Activated T-helper 1 cell treated with anti-CD3 and anti-CD28 coated beads, Interleukin-2, amount 50 U/mL, for 16 hours (primary cell): Measurements from ENCODE around the gene AMPD1.

Experiments
- DNase-seq, 2 donors: peaks; one replicate each; pipeline ENCODE4 v3.0.0-alpha.2; 2020; ENCODE audit warnings: low read depth in 1 of 2, low spot score in 1 of 2

AMPD1 gene

GRCh38 chr1:114695430-114696058 is at the start of gene AMPD1:
Gene AMPD1, minus strand, starts transcription at chr1:114695546. Its CDS starts 75 bp downstream, at chr1:114695471.
- DNase-seq, result no peak

DNA sequence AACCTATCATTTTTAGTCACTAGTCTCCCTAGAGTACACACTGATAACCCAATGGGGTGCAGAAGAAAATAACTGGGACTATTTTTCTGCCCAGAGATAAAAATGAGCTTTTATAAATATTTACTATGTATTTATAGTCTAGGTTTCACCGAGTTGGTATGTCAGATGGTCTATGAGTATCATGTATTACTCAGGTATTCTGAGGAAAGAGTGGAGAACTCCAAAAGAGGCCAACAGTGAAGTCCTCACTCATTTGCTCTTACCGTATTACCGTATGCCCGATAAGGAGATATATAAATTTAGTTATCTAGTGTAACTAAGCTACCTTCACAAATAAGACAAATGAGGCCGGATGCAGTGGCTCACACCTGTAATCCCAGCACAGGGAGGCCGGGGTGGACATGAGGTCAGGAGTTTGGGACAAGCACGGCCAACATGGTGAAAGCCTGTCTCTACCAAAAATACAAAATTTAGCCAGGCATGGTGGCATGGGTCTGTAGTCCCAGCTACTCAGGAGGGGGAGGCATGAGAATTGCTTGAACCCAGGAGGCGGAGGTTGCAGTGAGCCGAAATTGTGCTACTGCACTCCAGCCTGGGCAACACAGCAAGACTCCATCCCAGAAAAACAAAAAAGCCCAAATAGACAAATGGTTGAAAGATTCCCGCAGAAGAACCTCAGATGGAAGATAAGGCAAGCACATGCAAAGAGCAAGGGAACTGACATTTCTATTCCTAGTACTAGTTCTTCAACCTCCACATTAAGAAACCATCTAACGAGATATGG is 46.8 kb upstream of the AMPD1 start:
- no peak for DNase-seq

DNA sequence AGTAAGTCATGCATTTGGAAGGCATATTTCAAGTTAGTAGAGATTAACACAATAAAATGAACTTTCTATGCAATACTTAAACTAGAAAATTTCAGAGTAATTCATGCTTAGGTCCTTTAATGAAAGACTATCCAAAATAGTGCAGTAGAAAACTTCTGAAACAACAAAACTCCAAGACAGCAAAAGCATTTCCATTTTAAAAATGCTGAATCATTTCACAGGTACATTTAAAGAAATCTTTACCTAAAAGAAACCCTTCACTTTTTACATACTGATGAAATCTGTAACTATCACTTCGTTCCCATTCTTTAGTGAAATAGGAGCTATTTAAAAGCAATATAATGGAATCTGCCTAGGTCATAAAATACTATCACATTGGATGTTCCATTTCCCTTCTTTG is 45.0 kb upstream of the AMPD1 start:
- no peak for DNase-seq

DNA sequence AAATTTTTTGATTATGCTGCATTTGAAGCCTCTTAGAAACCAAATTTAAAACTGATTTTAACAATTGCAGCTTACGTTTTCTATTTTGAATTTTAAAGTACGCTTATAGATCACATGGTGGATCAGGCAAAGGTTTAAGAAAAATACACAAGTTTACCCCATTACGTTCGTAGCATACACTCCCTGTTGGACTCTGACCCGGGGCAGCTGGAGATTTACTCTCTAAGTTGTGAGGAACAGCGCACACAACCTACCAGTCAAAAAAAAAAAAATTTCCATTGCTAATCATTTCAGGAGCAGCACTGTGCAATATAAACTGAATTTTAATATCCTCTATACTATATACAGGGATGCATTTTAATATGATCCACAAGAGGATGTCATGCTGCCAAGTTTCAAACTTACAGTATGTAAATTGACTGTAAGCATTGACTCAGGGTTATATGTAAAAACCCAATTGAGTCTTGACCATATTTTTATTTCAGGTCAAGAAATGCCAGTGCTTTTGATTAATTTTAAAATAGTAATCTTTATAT is 42.0 kb upstream of the AMPD1 start:
- DNase-seq, result no peak

GRCh38 chr1:114735479-114735878 is 40.1 kb upstream of the AMPD1 start:
- DNase-seq, result no peak

- DNase-seq, result no peak
Measured at GRCh38 chr1:114729782-114730181, 34.4 kb upstream of the AMPD1 start.

GRCh38 chr1:114728553-114728952 is 33.2 kb upstream of the AMPD1 start:
- DNase-seq, result no peak

DNA sequence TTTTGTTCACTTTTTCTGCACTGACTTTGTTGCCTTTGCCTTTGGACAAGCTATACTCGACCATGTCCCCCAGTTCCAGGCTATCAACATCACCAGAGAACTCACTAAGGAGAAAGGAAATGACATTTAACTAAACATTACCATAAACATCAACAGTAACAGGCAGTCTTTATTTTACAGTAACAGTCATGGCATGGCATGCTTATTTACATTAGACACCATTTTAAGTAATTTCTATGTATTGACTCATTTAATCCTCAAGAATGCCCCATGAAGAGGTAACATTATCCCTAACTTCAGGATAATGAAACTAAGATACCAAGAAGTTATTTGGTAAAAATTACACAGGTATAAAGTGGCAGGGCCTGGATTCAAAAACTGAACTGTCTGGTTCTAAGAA is 29.9 kb upstream of the AMPD1 start:
- DNase-seq, result no peak

- no peak for DNase-seq
Measured at GRCh38 chr1:114723915-114724314, 28.6 kb upstream of the AMPD1 start.

DNA sequence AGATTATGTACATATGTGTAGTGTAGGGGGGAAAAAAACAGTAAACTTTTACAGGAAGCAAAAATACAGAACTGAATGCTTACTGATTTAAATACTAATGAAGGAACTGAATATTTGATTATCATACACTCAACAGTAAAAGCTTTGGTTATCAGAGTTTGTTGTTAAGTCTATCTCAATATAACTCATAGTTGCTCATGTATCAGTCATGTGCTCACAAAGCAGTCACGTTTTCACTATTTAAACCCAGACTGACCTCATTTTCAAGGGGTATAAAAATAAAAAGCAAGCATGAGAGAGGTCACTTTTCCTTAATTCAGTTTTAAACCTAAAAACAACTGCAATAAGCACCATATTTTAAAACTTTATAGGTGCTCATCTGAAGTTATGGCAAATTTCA is 28.1 kb upstream of the AMPD1 start:
- DNase-seq, result no peak

GRCh38 chr1:114720492-114720891 is 25.1 kb upstream of the AMPD1 start:
- no peak for DNase-seq

GRCh38 chr1:114719424-114719787 is 24.1 kb upstream of the AMPD1 start:
- DNase-seq, result no peak

- DNase-seq, result no peak
Measured at GRCh38 chr1:114718661-114719423, 23.5 kb upstream of the AMPD1 start.

DNA sequence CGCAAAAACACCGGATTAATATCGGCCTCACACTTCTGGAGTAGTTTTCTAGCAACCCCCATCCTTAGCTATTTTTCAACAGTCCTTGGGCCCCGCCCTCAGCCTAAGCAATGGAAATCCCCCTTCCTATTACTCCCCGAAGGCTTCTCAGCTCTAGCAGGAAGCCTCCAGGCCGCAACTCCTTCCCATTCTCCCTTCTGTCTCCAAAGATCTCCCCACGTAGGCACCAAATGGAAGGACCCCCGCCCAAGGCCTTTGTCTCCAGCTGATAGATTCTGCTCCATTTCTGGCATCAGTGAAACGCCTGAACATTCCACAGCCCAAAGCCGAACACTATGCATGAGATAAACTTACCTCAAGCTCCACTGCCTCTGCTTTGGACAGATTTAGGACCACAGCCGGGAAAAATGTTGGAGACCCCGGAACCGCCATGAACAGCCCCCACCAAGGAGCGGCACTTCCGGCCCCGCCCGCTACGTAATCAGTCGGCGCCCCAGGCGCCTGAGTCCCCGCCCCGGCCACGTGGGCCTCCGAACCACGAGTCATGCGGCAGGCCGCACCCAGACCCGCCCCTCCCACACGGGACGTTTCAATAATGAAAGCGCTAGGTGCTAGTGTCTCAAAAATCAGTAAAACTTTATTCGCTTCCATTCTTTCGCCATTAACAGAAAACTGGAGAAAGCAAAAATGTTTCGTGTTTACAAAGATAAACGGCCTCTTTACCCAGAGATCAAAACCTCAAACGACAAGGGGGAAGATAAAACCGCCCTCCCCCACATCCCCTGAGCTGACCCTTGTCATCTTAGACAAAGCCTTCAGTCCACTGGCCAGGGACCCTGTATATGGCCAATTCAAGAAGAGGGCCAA is 21.2 kb upstream of the AMPD1 start, which contains the start of gene NRAS:
NRAS (minus strand) TSS at position 468 of the 867 bp plus-strand sequence. CDS start 611 bp downstream, outside the sequence.
- DNase-seq, result peak; percentile 91 to 93

- no peak for DNase-seq
Measured at GRCh38 chr1:114715952-114716303, 20.6 kb upstream of the AMPD1 start.

DNA sequence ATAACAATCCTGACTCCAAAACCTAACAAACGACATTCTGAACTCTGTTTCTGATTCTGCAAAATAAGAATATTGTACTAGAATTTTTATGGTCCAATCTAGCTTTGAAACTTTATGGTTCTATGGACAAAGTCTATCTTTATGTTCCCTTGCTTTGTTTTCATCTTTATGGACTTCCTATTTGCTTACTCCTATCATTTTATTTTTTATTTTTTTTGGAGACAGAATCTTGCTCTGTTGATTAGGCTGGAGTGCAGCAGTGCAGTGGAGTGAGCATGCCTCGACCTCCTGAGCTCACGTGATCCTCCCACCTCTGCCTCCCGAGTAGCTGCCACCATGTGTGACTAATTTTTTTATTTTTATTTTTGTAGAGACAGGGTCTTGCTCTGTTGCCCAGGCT is 17.6 kb upstream of the AMPD1 start:
- no peak for DNase-seq

DNA sequence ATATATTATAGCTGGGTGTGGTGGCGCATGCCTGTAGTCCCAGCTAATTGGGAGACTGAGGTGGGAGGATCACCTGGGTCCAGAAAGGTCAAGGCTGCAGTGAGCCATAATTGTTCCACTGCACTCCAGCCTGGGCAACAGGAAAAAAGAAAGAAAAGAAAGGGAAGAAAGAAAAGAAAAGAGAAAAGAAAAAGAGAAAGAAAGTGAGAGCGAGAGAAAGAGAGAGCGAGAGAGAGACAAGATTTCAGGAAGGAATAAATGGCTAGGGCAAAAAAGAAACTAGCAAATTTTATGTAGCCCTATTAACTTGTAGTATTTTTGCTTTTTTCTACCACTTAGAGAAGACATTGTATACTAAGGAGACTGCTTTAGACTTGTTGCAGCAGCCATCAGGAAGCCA is 15.0 kb upstream of the AMPD1 start:
- no peak for DNase-seq

GRCh38 chr1:114707604-114708003 is 12.3 kb upstream of the AMPD1 start:
- DNase-seq, result no peak

DNA sequence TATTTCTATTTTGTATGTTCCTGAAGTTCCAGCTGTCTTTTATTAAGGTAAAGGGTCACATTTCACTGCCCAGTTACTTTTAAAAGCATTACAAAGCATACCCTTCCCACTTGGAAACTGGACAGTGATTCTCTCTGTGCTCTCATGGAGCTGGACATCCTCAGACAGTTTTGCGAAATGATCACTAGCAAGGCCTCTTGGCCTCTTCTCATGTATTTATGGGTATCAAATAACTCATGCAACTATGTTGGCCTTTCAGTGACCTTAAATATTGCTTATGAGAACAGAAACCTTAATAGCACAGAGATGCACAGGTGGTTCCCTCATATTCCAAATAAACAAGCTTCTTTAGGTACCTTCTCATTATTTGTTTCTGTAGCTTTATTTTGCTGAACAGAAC is 7.9 kb upstream of the AMPD1 start:
- DNase-seq, result no peak

DNA sequence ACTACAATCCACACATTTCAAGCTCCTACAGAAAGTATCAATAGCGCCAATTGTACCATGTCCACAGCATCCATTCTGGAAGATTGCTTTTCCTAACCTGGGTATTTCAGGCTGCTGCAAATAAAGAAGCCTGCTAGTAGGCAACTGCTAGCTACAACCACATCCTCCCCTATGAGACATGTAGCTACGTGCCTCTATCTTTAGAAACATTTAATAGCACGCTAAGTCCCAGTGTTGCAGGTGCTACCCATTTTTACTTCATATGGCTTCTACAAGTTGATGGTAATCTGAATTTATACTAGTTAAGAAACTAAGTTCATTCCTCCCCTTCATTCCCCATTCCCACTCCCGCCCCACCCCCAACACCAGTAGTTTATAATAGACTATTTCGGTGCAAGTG is 7.4 kb upstream of the AMPD1 start:
- DNase-seq, result no peak

- DNase-seq, result no peak
Measured at GRCh38 chr1:114701931-114702330, 6.6 kb upstream of the AMPD1 start.
